Bronchial epithelial cell (primary cell): ENCODE measurements around the gene C2orf78. TPM values are rescaled to one million over a fixed set of nuclear protein-coding genes. Genes with fewer than 3 reads are reported as not detected.
A peak's percentile ranks its signal among the peaks of the same experiment; 100 is the strongest.
"Not testable (repeated sequence)": the region's sequence is repeated elsewhere in the genome, so short reads cannot be mapped to it uniquely, and the experiment has no call there.

ENCODE experiments used
- DNase-seq: peaks from one replicate; pipeline ENCODE4 v3.0.0-alpha.2; 2010; ENCODE audit warnings: low read depth
- FAIRE-seq: peaks from 2 replicates; lab custom pipeline; 2011; peaks lifted over from hg19 to GRCh38; lab: Jason Lieb, UNC
- H3K27me3 ChIP-seq: 2 replicates; pipeline ENCODE4 v1.5.1; 2011; ENCODE audit warnings: low read length; ENCODE audit not compliant: control insufficient read depth, insufficient read depth
- H3K36me3 ChIP-seq: 2 replicates; pipeline ENCODE4 v1.5.1; 2011; ENCODE audit warnings: low read length; ENCODE audit not compliant: control insufficient read depth, insufficient read depth
- H3K4me3 ChIP-seq: 2 replicates; pipeline ENCODE4 v1.5.1; 2011; ENCODE audit warnings: mild to moderate bottlenecking, low read depth, low read length, control low read depth
- CTCF ChIP-seq: IDR thresholded peaks from 2 replicates; pipeline ENCODE4 v1.5.1; 2011; ENCODE audit warnings: mild to moderate bottlenecking, moderate library complexity, low read length, control low read depth, inconsistent platforms; ENCODE audit not compliant: insufficient read depth, severe bottlenecking
- total RNA-seq: library from RNA; depleted of rRNA; stranded (reverse); fragments of >200 nt; gene quantifications from 2 replicates; pipeline ENCODE4 v1.2.1, GENCODE V29; 2014

The C2orf78 gene
- total RNA-seq: not detected in 2 replicates

GRCh38 chr2:73783883-73784282 lies at the start of gene C2orf78:
Gene C2orf78, plus strand, starts transcription at chr2:73784183. Its CDS starts 127 bp downstream, at chr2:73784310.
- not testable (repeated sequence) for FAIRE-seq, H3K36me3 ChIP-seq, H3K27me3 ChIP-seq, H3K4me3 ChIP-seq, DNase-seq

GRCh38 chr2:73736378-73736777 lies 47.6 kb upstream of the C2orf78 start:
- FAIRE-seq: no peak
- no peaks in the 10 kb centered on the region for H3K27me3 ChIP-seq
- TF ChIP-seq CTCF: no peak
- no peak for DNase-seq
- peak overlapping the region; percentile 57 for H3K4me3 ChIP-seq
- H3K36me3 ChIP-seq: no peaks in the 10 kb centered on the region

- Histone ChIP-seq H3K4me3 (peak within 1 kb of the TSS; percentile 57), H3K36me3 (no peaks in the 10 kb centered on the region), H3K27me3 (no peaks in the 10 kb centered on the region)
- FAIRE-seq (no peak), DNase-seq (peak; percentile 90)
- TF ChIP-seq CTCF: no peak
Measured at GRCh38 chr2:73736855-73737779, 46.9 kb upstream of the C2orf78 start, which contains the start of gene TPRKB. Gene TPRKB, minus strand, starts transcription at chr2:73737345. Its CDS starts 2,776 bp downstream, at chr2:73734569.

GRCh38 chr2:73739101-73739500 lies 44.9 kb upstream of the C2orf78 start:
- no peak for TF ChIP-seq CTCF
- H3K36me3 ChIP-seq: no peaks in the 10 kb centered on the region
- FAIRE-seq (no peak), DNase-seq (no peak)
- no peaks in the 10 kb centered on the region for H3K27me3 ChIP-seq
- H3K4me3 ChIP-seq: no peak overlapping the region

GRCh38 chr2:73740767-73741166 lies 43.2 kb upstream of the C2orf78 start:
- H3K4me3 ChIP-seq: no peak overlapping the region
- no peaks in the 10 kb centered on the region for H3K27me3 ChIP-seq
- H3K36me3 ChIP-seq: no peaks in the 10 kb centered on the region
- no peak for TF ChIP-seq CTCF
- no peak for DNase-seq
- FAIRE-seq: no peak

GRCh38 chr2:73746015-73746876 lies 37.7 kb upstream of the C2orf78 start:
- TF ChIP-seq CTCF: no peak
- Histone ChIP-seq H3K4me3 (no peak overlapping the region), H3K36me3 (peaks cover 7% of the 10 kb centered on the region), H3K27me3 (no peaks in the 10 kb centered on the region)
- FAIRE-seq: no peak
- DNase-seq: no peak
